Endothelial cell of hepatic sinusoid (primary cell): Measurements from ENCODE around the gene ADNP.

Source experiments
- in situ Hi-C: cut with HindIII; loops from 2 replicates; pipeline ENCODE4 v1.10.0; 2017; ENCODE audit warnings: low sequenced_read_pairs

ADNP gene

DNA sequence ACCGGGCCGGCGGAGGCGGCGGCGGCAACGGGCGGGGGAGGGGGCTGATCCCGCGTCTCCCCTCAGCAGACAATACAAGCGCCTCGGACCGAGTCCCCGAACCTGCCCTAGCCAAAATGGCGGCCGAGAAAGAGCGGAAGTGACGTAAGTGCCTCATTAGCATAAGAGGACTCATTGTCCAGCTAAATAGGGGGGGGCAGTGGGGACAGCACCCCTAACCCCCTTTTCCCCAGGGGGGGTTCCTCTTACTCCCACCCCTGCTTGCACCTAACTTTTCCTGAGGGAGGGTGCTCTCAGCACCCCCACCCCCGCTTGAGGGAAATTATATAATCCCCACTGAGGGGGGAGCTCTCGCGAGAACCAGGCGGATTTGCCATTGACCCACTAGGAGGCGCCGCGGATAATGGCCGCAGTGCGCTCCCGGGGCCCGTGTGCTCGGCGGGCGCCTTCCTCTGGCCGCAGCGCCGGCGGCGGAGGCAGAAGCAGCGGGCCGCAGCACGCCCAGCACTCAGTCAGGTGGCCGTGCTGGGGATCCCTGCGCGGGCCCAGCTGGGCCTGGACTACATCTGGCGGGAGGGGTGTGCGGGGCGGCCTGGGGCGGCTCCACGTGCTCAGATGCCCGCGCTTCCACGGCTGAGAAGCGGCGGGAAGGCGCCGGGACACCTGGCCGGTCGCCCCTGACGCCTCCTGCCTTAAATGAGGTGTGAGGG, at the start of gene ADNP:
ADNP (minus strand) TSS at position 132 of the 710 bp plus-strand sequence. CDS start 27,441 bp downstream, outside the sequence.
- in situ Hi-C loops = no loop called here

DNA sequence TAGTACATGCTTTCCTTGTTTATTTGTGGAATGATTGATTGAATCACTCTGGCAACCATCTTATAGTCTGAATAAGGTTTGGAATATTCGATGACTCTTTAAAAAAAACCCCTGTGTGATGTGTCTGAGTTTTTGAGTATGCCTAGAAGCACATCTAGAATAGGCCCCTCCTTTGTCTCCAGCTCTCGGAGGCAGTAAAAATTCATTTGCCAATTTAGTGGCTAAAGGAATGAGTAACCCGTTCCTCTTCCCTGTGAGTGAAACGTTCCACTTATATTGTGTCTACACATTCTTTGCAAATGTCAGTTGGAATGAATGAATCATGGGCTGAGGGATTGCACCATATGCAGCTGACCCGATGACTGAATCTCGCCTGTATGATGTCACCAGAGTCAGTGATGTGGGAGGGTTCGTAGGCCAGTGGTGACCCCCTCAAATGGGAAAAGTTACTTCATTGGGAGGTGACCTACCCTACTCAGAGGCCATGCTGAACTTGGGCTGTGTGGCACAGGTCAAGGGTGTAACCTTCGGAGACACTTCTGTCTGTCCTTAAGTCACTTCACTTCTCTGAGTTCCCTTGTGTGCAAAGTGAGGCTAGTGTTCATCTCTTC, 48.9 kb upstream of the ADNP start:
- in situ Hi-C loops = no loop called here

DNA sequence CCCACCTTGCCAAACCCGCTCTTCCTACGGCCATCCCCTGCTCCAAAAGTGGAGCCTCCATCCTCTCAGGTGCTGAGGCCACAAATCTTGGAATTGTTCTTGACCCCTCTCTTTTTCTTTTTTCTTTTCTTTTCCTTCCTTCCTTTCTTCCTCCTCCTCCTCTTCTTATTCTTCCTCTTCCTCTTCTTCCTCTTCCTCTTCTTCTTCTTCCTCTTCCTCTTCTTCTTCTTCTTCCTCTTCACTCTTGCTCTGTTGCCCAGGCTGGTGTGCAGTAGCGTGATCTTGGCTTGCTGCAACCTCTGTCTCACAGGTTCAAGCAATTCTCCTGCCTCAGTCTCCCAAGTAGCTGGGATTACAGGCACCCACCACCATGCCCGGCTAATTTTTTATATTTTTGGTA, 47.3 kb upstream of the ADNP start:
- in situ Hi-C loops = loop anchor here (5.0 kb wide), 1 partner anchor 61 kb away; no protein-coding TSS in a partner anchor

DNA sequence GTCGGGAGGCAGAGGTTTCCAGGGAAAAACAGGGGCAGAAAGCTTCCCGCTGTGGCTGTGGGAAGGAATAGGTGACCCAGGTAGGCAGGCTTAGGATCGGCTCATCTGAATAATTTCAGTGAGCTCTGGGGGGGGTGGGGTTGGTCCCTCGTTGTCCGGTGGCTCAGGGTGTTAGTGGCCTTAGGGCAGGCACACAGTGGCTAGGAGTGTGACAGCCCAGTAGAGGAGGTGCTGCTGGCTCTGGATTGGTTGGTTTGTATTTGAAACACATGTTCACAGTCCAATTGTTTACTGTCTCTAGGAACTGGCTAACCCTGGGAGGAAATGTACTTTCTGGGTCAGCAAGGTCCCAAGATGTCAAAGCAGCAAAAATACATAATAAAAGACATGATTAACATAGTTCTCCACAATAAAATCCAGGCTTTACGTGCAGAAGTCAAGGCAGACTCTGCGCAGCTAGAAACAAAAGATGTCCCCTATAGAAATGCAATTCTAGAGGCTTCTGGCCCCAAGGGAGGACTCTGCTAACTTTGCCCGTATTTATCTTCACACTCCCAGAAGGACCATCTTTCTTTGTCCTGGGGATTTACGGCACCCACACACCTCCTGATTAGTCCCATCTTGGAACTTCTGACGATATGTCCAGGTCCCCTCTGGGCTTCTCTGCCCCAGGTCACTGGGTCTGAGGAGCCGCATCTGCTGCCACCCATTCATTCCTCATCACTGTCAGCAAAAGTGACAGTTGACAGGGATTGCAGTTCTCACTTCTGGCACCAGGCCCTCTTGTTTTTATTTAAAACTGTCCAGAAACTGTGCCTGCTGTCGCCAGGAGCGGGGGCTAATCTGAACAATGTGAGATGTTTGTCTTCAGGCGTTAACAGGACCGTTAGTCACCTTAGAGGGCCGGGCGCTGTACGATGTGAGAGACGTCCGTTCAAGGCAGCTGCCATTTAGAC, 46.1 kb upstream of the ADNP start:
- in situ Hi-C loops = loop anchor here (5.0 kb wide), 1 partner anchor 60 kb away; no protein-coding TSS in a partner anchor

DNA sequence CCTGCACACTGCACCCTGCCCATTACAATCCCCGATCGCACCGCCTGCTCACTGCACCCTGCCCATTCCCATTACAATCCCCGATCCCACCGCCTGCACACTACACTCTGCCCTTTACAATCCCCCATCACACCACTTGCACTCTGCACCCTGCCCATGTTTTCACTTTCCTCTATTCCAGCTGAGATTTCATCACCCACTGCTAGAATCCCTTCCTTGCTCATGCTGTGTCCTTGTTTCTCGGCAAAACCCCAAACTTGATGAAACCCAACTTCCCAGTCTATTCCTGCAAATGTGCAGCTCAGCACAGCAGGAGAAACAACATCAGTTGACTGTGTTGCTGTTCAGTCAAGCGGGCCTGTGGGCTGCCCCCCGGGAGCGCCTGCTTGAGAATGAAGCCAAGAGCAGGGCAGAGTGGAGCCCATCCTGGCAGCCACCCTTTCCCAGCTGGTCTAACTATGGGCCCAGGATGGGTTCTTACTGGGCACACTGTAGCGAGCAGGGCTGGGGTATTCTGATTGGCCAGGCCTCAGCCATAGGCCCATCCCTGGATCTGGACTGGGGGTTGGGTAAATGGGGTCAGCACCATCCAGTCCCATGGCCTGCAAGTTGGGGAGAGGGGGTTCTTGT, 44.6 kb upstream of the ADNP start:
- in situ Hi-C loops = loop anchor here (5.0 kb wide), 1 partner anchor 59 kb away; no protein-coding TSS in a partner anchor

DNA sequence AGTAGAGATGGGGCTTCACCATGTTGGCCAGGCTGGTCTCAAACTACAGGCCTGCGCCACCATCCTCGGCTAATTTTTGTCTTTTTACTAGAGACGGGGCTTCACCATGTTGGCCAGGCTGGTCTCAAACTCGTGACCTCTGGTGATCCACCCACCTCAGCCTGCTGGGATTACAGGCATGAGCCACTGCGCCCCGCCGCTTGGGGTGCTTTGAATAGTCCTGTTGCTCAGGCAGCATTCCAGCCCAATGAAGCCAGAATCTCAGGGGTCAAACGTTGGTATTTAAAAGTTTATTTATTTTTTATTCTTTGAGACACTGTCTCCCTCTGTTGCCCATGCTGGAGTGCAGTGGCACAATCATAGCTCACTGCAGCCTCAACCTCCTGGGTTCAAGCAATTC, 38.7 kb upstream of the ADNP start:
- in situ Hi-C loops = loop anchor here (10.0 kb wide), 1 partner anchor 175 kb away; the partner anchor contains the start of gene BCAS4

DNA sequence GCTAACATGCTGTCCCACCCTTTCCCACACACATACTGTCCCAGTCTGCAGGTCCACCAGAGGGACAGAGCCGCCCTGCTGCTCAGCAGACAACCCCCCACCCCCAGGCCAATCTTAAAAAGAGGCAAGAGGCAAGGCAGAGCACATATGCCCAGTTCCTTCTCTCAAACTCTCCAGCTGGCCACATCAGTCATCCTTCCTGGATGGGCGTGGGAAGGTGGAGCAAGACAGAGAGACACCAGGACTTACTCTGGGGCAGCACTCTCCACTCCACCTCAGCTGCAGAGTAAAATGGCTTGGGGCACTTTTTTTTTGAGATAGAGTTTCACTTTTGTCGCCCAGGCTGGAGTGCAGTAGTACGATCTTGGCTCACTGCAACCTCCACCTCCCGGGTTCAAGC, 38.2 kb upstream of the ADNP start:
- in situ Hi-C loops = loop anchor here (10.0 kb wide), 1 partner anchor 175 kb away; the partner anchor contains the start of gene BCAS4

DNA sequence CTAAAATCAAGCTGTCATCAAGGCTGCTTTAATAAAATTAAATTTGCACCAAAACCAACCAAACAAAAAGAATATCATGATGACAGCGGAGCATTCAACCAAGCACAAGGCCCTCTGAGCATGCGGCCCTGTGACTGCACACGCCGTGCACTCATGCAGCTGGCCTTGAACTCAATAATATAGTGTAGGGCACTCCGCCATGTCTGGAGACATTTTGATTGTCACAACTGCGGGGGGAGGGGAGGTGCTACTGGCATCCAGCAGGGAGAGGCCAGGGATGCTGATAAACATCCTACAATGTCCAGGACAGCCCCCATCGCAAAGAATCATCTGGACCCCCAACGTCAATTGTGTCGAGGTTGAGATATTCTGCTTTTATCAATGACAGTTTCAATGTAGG, 37.1 kb upstream of the ADNP start:
- in situ Hi-C loops = loop anchor here (10.0 kb wide), 1 partner anchor 173 kb away; the partner anchor contains the start of gene BCAS4

DNA sequence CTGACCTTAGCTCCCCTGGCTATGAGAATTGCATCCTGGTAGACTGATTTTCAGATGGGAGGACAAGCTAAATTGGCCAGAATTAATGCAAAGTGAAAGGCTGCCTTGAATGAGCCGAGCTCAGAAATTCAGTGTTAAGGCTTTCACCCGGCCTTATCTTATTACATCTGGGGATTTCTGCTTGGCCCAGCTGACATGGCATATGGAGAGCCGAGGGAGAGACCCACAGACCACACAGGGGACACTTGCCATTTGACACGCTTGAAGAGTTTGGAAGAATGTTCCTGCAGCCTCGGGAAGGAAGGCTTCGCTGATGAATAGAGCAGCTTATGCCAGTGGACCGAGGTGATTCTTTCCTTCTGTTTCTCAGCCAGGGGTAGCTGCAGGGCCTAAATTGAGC, 36.3 kb upstream of the ADNP start:
- in situ Hi-C loops = loop anchor here (10.0 kb wide), 1 partner anchor 173 kb away; the partner anchor contains the start of gene BCAS4

DNA sequence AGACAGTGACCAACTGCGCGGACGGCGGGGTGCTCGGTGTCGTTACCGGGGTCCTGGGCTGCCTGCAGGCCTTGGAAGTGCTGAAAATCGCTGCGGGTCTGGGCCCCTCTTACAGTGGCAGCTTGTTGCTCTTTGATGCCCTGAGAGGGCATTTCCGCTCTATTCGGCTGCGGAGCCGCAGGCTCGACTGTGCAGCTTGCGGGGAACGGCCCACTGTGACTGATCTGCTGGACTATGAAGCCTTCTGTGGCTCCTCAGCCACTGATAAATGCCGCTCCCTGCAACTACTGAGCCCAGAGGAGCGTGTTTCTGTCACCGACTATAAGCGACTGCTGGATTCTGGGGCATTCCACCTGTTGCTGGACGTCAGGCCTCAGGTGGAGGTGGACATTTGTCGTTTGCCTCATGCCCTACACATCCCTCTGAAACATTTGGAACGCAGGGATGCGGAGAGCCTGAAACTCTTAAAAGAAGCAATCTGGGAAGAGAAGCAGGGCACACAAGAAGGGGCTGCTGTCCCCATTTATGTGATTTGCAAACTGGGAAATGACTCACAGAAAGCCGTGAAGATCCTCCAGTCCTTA, 28.4 kb upstream of the ADNP start:
- in situ Hi-C loops = loop anchor here (10.0 kb wide), 1 partner anchor 165 kb away; the partner anchor contains the start of gene BCAS4

DNA sequence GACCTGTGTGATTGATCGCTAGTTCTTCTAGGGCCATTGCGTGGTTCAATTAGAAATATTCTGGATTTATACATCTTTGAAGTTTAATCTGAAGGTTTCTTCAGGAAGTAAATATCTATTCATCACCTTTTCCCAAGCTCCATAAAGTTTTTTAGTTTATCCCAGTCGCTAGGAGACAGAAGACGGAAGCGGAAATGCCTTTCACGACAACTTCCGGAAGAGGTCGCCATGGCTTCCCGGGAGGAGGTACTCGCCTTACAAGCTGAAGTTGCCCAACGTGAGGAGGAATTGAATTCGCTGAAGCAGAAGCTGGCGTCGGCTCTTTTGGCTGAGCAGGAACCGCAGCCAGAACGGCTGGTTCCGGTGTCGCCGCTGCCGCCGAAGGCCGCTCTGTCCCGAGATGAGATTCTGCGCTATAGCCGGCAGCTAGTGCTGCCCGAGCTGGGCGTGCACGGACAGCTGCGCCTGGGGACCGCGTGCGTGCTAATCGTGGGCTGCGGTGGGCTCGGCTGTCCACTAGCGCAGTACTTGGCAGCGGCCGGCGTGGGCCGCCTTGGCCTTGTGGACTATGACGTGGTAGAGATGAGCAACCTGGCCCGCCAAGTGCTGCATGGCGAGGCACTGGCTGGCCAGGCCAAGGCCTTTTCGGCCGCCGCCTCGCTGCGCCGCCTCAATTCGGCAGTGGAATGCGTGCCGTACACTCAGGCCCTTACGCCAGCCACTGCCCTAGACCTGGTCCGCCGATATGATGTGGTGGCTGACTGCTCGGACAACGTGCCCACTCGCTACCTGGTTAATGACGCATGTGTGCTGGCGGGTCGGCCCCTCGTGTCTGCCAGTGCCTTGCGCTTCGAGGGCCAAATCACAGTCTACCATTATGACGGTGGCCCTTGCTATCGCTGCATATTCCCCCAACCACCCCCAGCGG, 27.6 kb upstream of the ADNP start, which contains the start of gene MOCS3:
MOCS3 (plus strand) TSS at position 204 of the 928 bp plus-strand sequence; CDS start at position 229, 25 bp downstream.
- in situ Hi-C loops = no loop called here

DNA sequence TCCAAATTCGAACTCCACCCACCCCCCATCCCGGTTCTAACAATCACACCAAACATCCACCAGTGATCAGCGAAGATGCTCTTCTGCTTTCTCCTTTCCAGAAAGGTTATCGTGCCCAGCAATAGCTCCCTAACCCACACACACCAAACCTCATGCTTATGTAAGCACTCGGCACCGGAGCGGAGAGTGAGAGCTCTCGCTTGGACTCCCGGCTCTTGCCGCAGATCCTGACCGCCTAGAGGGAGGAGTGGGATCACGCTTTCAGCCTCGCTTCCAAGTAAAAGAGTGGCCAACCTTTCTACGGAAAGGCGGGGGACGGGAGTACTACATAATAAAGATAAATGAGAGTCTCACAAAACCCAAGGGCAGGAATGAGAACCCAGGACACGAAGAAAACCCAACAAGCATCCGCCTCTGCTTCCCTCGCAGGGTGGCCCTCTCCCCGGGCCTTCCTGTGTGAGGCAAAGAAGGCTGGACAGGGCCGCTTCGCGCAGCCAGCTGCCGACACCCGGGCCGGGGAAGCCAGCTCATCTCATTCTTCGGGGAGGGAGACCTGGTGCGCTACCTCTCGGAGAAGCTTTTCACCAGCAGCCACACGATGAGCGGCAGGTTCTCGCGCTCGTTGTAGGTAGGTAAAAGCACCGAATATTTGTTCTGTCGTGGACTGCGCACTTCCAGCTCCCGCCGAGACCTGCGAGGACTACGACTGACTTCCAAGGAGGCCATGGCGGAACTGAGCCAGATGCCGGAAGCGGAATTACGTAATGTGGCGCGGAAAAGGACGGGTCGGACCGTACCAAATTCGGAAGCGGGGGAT, 26.8 kb upstream of the ADNP start, which contains the start of gene DPM1:
DPM1 (minus strand) TSS at position 735 of the 817 bp plus-strand sequence; CDS start at position 726, 9 bp downstream.
- in situ Hi-C loops = no loop called here

DNA sequence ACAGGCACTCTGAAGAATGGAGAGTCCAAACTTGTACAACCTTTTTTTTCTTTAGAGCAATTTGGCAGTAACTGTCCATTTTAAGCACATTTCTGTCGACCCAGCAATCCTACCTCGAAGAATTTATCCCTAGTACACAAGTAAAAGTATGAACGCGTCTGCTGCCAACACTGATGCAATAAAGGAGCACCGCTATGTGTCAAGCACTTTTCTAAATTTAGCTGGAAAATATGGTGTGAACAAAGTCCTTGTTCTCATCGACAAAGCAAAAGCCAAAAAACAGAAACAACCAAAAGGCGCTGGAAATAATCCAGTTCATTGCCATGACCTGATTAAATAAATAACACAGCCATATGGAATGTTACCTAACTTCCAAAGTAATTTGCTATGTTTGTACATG, 26.0 kb upstream of the ADNP start:
- in situ Hi-C loops = no loop called here

DNA sequence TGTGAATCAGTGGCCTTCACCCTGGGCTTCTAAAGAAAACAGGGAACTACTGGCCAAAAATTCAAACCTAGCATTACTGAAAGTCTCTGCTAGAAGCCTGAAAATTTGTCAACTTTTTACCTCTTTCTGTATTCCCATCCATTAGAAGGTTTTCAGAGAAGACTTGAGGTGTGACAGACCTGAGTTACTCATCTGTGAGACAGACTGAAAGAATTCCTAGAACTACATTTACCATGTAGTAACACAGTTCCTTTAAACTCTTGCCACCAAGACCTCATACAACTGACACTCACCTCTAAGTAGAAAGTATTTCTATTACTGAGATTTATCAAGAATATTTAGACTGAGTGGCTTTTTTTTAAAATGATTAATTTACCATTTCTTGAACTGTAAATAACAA, 22.6 kb upstream of the ADNP start:
- in situ Hi-C loops = no loop called here

DNA sequence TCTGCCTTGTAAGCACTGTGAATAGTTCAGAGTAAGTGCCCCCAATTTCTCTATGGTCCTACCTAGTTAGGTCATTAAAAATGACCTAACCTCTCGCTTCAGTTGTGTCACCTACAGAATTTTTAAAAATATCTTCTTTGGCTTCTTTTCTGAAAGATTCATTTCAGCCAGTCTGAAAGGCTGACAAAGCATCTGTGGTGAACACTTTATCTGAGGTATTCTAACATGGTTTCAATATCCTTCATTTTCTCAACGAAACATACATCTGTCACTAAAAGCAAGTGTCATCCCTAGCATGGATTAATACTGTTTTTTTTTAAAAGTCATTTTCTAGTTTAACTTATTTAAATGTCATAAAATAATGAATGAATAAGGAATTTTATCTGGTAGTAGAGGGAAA, 22.0 kb upstream of the ADNP start:
- in situ Hi-C loops = no loop called here

DNA sequence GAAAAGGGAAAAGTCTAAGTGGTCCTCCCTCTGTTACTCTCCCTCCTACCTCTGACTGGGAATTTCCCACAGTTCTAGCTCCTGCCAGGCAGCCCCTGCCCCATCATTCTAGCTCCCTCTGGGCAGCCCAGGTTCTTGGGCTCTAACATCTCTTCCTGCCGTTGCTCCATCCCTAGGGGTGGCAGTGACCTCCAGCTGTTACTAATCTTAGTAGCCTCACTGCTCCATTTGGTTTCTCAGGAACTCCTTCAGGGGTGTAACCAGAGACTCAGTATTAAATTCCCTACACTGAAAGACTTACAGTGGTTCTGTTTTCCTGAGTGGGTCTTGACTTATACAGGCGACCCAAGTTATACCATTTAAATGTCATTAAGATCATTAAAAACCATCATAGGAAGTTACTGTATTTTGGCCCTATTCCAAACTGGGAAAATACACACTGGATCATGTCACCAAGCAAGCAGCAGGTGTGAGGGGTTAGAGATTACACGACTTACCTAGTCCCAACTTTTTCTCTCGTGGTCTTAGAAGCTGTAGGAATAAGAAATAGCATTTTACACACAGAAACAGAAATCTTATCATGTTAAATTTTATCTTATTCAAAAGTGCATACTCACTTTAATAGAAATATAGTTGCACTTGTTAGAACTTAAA, 17.0 kb upstream of the ADNP start:
- in situ Hi-C loops = no loop called here

DNA sequence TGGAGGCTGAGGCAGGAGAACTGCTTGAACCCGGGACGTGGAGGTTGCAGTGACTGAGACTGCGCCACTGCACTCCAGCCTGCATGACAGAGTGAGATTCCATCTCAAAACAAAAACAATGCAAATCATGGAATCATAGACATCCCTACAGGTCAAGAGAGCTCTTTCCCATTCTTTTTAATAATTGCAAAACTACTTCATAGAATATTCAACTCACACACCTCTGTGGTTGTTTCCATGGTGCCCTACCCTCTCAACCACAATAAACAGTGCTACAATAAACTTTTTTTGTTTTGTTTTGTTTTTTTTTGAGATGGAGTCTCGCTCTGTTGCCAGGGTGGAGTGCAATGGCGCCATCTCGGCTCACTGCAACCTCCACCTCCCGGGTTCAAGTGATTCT, 11.8 kb upstream of the ADNP start:
- in situ Hi-C loops = no loop called here
